Gastrocnemius medialis (tissue), 4 donors: ENCODE data around the gene SLC26A8.

Experiments
- POLR2A ChIP-seq, 2 donors: fragments of 450-650 bp; IDR thresholded peaks; one replicate each; pipeline ENCODE4 v1.6.1; 2017; ENCODE audit warnings: antibody characterized with exemption in 2 of 2, mild to moderate bottlenecking in 2 of 2, moderate library complexity in 2 of 2
- TF ChIP-seq, protein P1 (sequence below), 5 experiments: fragments of 450-650 bp in 3 of 5; fragments of 200-600 bp in 2 of 5; sonication (generic) in 2 of 5; IDR thresholded peaks in 4 of 5; conservative IDR thresholded peaks in 1 of 5; 1 replicate in 4 of 5; 2 replicates in 1 of 5; pipeline ENCODE4 v1.5.1; 2016 to 2019; ENCODE audit warnings: antibody characterized with exemption in 5 of 5, mild to moderate bottlenecking in 3 of 5, moderate library complexity in 3 of 5

GRCh38 chr6:36040958-36041357, 16.5 kb upstream of the SLC26A8 start:
- TF ChIP-seq, protein P1, sequence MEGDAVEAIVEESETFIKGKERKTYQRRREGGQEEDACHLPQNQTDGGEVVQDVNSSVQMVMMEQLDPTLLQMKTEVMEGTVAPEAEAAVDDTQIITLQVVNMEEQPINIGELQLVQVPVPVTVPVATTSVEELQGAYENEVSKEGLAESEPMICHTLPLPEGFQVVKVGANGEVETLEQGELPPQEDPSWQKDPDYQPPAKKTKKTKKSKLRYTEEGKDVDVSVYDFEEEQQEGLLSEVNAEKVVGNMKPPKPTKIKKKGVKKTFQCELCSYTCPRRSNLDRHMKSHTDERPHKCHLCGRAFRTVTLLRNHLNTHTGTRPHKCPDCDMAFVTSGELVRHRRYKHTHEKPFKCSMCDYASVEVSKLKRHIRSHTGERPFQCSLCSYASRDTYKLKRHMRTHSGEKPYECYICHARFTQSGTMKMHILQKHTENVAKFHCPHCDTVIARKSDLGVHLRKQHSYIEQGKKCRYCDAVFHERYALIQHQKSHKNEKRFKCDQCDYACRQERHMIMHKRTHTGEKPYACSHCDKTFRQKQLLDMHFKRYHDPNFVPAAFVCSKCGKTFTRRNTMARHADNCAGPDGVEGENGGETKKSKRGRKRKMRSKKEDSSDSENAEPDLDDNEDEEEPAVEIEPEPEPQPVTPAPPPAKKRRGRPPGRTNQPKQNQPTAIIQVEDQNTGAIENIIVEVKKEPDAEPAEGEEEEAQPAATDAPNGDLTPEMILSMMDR (IDR thresholded peaks at IDR 0.05 in 4 of 5, conservative IDR thresholded peaks at IDR 0.05 in 1 of 5) = no peak
- no peak for TF ChIP-seq POLR2A (IDR thresholded peaks at IDR 0.05)
